ENCODE results near the gene BAIAP3.

BAIAP3 gene

DNA sequence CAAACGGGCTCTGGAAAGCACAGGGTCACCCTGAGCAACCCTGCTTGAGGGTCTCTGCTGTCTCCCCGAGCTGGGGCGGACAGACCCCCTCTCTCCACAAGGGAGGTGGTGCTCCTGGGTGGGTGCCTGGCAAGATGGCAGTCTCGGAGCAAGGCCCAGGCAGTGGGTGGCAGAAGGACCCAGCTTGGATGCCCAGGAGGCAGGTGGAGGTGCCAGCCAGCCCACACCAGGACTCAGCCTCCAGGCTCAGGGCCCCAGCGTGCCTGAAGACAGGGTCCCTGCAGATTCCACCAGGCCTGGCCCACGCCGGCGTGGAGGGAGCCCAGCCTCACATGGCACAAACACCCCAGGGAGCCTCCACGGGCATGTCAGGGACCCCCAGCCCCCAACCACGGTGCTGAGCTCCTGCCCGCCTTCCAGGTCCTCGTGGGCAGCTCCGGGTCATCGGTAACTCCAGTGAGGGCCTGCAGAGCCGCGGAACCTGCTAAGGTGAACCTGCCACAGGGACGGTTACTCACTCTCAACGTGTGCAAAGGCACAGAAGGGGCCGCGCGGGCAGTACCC, 60.2 kb downstream of the BAIAP3 start:
- no peak overlapping the region for H3K4me3 ChIP-seq (ENCODE audit: low read depth, low read length)
- TF ChIP-seq, protein P1, sequence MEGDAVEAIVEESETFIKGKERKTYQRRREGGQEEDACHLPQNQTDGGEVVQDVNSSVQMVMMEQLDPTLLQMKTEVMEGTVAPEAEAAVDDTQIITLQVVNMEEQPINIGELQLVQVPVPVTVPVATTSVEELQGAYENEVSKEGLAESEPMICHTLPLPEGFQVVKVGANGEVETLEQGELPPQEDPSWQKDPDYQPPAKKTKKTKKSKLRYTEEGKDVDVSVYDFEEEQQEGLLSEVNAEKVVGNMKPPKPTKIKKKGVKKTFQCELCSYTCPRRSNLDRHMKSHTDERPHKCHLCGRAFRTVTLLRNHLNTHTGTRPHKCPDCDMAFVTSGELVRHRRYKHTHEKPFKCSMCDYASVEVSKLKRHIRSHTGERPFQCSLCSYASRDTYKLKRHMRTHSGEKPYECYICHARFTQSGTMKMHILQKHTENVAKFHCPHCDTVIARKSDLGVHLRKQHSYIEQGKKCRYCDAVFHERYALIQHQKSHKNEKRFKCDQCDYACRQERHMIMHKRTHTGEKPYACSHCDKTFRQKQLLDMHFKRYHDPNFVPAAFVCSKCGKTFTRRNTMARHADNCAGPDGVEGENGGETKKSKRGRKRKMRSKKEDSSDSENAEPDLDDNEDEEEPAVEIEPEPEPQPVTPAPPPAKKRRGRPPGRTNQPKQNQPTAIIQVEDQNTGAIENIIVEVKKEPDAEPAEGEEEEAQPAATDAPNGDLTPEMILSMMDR (IDR thresholded peaks at IDR 0.05; ENCODE audit: borderline replicate concordance, insufficient read depth, low read depth, low read length): no peak

DNA sequence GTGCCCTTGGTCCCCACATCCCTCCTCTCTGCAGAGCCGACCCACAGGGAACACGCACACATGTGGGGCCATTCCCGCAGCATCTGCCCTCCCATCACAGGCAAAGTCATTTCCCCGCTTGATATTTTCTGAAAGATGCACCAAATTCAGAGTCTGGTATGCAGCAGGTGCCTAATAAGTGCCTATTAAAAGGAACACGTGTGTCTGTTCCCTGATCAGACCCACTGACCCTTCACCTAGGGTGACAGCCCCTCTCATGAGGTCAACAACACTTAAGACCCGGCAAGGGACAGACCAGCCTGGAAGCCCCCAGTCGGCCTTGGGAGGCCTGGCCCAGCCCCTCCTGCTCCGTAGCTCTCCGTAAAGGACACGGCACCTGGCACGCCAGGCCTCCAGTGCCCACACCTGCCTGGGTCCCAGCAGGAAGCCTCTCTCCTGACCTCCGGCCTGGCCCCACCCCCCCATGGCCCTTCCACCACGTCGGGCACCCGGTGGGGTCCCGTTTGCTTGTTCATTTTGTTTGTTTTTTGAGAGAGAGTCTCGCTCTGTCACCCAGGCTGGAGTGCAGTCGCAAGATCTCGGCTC, 61.0 kb downstream of the BAIAP3 start:
- TF ChIP-seq, protein P1 (IDR thresholded peaks at IDR 0.05; ENCODE audit: borderline replicate concordance, insufficient read depth, low read depth, low read length): no peak
- H3K4me3 ChIP-seq (ENCODE audit: low read depth, low read length): no peak overlapping the region

DNA sequence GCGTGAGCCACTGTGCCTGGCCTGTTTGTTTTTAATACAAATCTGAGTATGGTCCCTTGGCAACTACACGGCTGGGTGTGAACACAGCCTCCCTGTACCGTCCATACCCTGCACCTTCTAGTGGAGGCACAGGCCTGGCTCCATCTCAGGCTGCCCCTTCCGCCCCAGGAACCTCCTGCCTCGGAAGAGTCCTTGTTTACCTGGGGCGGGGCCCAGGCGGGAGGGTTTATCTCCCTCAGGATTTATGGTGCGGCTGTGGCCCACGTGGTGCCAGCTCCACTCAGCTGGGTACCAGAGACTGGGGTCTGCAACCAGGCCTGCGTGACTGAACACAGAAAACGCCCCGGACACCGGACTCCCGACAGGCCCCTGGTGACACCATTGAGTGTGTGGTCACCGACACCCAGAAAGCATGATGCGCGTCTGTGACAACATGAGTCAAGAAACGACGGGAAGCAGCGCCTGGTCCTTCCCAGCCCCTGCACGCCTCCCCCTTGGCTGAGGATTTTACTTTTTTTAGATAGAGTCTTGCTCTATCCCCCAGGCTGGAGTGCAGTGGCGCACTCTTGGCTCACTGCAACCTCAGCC, 62.1 kb downstream of the BAIAP3 start:
- TF ChIP-seq, protein P1 (IDR thresholded peaks at IDR 0.05; ENCODE audit: borderline replicate concordance, insufficient read depth, low read depth, low read length): no peak
- no peak overlapping the region for H3K4me3 ChIP-seq (ENCODE audit: low read depth, low read length)

DNA sequence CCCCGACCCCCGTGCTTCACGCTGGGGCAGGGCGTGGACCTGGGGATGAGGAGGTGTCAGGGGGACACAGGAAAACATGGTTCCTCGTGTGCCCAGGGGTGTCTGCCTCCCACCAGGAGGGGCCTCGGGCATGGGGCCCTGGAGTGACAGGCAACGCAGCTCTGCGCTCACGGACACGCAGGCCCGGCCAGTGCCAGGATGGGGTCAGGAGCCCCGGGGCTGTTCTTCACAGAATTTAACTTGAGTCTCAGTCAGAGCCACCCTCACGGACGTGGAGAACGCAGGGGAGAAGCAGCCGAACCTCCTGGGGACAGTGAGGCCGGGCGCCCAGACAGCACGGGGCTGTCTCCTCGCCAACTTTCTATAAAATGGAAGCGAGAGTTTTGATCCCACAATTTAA, 64.3 kb downstream of the BAIAP3 start:
- TF ChIP-seq, protein P1 (IDR thresholded peaks at IDR 0.05; ENCODE audit: borderline replicate concordance, insufficient read depth, low read depth, low read length): no peak
- H3K4me3 ChIP-seq (ENCODE audit: low read depth, low read length): no peak overlapping the region

DNA sequence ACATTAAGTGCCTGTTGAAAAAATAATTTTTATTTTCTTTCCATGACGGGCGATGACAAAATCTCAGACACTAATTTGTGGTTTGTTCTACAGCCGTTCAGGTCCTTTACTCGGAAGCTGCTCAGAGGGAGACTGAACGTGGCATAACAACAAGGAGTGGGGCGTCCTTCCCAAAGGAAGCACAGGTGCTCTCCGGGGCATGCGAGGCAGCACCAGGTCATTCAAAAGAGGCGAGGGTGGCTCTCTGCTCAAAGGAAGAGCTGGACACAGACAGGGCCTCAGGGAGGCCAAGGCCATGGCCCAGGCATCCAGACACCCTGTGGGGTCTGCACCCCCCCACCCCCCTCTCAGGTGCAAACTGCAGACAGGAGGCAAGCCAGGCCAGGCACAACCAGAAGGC, 64.9 kb downstream of the BAIAP3 start:
- H3K4me3 ChIP-seq (ENCODE audit: low read depth, low read length): no peak overlapping the region
- TF ChIP-seq, protein P1 (IDR thresholded peaks at IDR 0.05; ENCODE audit: borderline replicate concordance, insufficient read depth, low read depth, low read length): no peak
